ENCODE data around the gene C7orf25. TPM values are rescaled to one million over a fixed set of nuclear protein-coding genes. Genes with fewer than 3 reads are reported as not detected.

The C7orf25 gene
- total RNA-seq, 1 donor from 2014 or later: 9.2 TPM

DNA sequence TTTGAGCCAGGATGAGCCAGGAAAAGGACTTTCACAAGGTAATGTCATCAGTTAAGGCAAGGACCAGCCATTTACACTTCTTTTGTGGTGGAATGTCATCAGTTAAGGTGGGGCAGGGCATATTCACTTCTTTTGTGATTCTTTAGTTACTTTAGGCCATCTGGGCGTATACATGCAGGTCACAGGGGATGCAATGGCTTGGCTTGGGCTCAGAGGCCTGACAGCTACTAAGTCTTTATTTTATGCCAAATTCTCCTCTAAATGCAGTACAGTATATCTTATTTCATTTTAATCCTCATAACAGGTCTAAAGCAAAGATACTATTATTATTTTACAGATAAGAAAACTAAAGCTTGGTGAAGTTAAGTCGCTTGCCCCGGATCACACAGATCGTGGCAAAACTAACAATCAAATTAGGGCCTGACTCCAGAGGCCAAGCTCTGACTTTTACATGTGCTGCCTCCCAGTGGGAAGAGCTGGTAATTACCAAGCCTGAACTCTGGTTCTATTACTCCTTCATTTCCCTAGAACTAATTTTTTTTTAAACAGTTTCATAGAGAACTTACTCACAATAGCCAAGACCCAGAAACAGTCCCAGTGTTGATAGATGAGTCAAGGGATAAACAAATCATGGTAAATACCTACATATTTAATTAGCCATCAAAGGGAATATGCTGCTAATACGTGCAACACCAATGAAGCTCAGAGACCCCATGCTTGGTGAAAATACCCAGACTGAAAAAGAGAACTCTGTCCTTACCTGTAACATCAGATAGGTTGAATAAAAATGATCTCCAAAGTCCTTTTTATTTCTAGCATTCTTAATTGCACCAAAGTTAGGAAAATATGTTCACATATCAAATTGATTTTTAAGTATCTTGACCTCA lies 35.4 kb downstream of the C7orf25 start:
- DNase-seq: no peak

DNA sequence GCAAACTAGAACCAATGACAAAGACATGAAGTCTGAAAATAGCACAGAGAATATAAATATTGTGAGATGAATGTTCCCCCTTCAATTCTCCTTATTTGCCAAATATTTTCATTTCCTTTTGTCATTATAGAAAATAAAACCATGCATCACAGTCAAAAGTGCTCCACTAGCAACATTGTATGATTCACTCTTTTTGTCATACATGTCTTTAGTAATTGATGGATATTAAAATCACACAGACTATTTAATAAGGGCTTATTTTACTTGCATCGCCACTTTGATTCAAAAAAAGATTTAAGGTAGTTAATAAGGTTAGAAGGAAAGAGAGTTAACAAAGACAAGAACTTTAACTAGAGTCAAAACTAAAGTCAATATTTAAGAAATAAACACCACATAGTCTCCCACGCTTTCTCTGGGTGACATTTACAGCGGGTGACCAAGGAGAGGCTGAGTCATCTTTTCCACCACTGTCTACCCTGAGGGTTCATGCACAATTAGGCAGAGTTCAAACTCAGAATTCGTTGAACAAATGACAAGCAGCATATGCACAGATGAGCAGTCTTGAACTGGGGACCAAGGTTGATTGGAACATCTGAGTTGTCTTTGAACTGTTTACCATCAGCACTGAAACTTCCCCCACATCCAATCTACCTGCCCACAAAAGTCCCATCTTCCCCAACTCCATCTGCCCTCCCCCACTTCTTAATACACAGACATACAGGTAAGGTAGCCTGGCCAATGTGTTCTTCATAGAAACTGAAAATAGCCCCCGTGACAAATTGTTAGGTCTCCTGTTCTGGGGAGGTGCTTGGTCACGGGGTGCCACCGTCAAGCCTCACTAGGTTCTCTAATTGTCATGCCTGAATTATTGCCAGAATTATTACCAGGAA lies 42.5 kb downstream of the C7orf25 start:
- DNase-seq: no peak

DNA sequence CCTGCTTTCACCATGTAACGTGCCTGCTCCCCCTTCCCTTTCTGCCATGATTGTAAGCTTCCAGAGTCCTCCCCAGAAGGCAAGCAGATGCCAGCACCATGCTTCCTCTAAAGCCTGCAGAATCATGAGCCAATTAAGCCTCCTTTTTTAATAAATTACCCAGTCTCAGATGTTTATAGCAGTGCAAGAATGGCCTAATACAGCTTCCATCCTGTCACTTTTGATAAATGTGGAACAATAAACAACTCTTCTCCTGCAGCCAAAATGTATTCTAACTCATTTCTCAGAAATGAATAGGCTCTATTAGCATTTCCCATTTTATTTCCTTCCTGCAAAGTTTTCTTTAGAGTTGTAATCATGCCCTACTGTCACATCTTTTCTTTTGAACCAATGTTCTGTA lies 43.4 kb downstream of the C7orf25 start:
- DNase-seq: no peak

Other genes with a start within 250 kb of the C7orf25 start
- gene PSMA2, start 20.1 kb upstream of the C7orf25 start, total RNA-seq: 51.2 TPM
- 50.8 TPM for gene MRPL32, start 20.3 kb upstream of the C7orf25 start, total RNA-seq
- gene HECW1, start 200.6 kb upstream of the C7orf25 start, total RNA-seq: 54.7 TPM

Measured in occipital lobe (tissue), 2 donors.